NCI-H345 treated with DMSO at 0.1 percent for 48 hours (cell line): Measurements from ENCODE around the gene AKAP13.
A peak's percentile ranks its signal among the peaks of the same experiment; 100 is the strongest.
"Not testable (repeated sequence)": the region's sequence is repeated elsewhere in the genome, so short reads cannot be mapped to it uniquely, and the experiment has no call there.

Source experiments
- DNase-seq: peaks from one replicate; lab custom pipeline; 2025; ENCODE audit not compliant: unreplicated experiment; lab: John Stamatoyannopoulos, UW

Gene AKAP13

GRCh38 chr15:85477061-85477460 lies 96.7 kb downstream of the AKAP13 start:
- no peak for DNase-seq

- no peak for DNase-seq
Observed at GRCh38 chr15:85477730-85478129, 97.3 kb downstream of the AKAP13 start.

GRCh38 chr15:85479071-85479647 lies 98.8 kb downstream of the AKAP13 start:
- DNase-seq: peak; percentile 15

- DNase-seq: no peak
Observed at GRCh38 chr15:85480923-85481322, 100.5 kb downstream of the AKAP13 start.

- DNase-seq: not testable (repeated sequence)
Observed at GRCh38 chr15:85481543-85481942, 101.1 kb downstream of the AKAP13 start.

GRCh38 chr15:85482894-85483293 lies 102.5 kb downstream of the AKAP13 start:
- DNase-seq: no peak

- DNase-seq: not testable (repeated sequence)
Observed at GRCh38 chr15:85483955-85484354, 103.6 kb downstream of the AKAP13 start.

GRCh38 chr15:85484923-85485322 lies 104.5 kb downstream of the AKAP13 start:
- not testable (repeated sequence) for DNase-seq

- DNase-seq: peak; percentile 27
Observed at GRCh38 chr15:85485956-85486567, 105.7 kb downstream of the AKAP13 start.

GRCh38 chr15:85487796-85488195 lies 107.4 kb downstream of the AKAP13 start:
- not testable (repeated sequence) for DNase-seq

- no peak for DNase-seq
Observed at GRCh38 chr15:85488997-85489396, 108.6 kb downstream of the AKAP13 start.

- no peak for DNase-seq
Observed at GRCh38 chr15:85489773-85490493, 109.5 kb downstream of the AKAP13 start.

- no peak for DNase-seq
Observed at GRCh38 chr15:85490856-85491255, 110.5 kb downstream of the AKAP13 start.

- no peak for DNase-seq
Observed at GRCh38 chr15:85491691-85492090, 111.3 kb downstream of the AKAP13 start.

GRCh38 chr15:85492406-85492805 lies 112.0 kb downstream of the AKAP13 start:
- no peak for DNase-seq

- DNase-seq: no peak
Observed at GRCh38 chr15:85493260-85493659, 112.9 kb downstream of the AKAP13 start.

- no peak for DNase-seq
Observed at GRCh38 chr15:85494048-85494777, 113.8 kb downstream of the AKAP13 start.

GRCh38 chr15:85495096-85495495 lies 114.7 kb downstream of the AKAP13 start:
- no peak for DNase-seq

- DNase-seq: no peak
Observed at GRCh38 chr15:85495544-85495943, 115.1 kb downstream of the AKAP13 start.

- no peak for DNase-seq
Observed at GRCh38 chr15:85496151-85496550, 115.7 kb downstream of the AKAP13 start.

- DNase-seq: no peak
Observed at GRCh38 chr15:85496551-85497171, 116.3 kb downstream of the AKAP13 start.
